Central memory CD4-positive, alpha-beta T cell (primary cell): Measurements from ENCODE around the gene TCF7L2.

ENCODE experiments used
- DNase-seq: peaks from one replicate; pipeline ENCODE4 v3.0.0; 2022

The TCF7L2 gene

DNA sequence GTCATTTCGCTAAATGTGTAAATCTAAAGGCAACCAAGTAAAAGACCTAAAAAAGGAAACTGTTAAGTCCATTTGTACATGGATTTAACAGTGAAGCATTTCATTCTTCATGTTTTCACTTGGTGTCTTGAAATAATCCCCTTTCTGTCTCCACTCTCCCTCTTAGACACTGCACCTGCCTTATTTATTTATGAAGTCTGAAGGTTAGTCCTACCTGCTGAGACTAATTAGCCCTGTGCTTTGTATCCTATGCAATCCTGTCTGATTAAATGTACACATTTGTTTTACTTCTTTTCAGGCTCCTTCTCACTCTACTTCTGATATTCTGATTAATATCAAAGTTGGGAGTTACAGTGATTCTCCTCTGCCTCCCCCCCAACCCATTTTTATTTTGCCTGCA is 1.9 kb upstream of the TCF7L2 start:
- DNase-seq = no peak

GRCh38 chr10:112949143-112949823 is 764 bp upstream of the TCF7L2 start:
- DNase-seq = no peak

DNA sequence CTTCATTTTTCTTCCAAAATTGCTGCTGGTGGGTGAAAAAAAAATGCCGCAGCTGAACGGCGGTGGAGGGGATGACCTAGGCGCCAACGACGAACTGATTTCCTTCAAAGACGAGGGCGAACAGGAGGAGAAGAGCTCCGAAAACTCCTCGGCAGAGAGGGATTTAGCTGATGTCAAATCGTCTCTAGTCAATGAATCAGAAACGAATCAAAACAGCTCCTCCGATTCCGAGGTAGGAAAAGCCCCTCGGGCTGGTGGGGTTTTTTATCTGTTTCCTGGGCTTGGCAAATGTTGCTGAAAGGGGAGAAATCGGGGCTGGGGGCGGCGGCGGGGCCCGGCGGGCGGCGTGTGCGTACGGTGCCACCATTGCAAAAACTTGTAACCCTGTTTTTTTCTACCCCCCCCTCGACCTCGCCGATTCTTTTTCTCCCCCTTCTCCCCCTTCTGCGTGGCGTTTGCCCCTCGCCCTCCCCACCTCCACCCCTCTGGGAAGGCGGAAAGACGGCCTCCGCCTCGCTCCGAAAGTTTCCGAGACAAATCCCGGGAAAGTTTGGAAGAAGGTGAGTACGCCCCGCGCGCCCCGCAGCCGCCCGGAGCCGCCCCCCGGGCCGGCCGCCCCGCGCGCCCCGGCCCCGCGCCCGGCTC is 789 bp downstream of the TCF7L2 start:
- DNase-seq = peak; percentile 8

DNA sequence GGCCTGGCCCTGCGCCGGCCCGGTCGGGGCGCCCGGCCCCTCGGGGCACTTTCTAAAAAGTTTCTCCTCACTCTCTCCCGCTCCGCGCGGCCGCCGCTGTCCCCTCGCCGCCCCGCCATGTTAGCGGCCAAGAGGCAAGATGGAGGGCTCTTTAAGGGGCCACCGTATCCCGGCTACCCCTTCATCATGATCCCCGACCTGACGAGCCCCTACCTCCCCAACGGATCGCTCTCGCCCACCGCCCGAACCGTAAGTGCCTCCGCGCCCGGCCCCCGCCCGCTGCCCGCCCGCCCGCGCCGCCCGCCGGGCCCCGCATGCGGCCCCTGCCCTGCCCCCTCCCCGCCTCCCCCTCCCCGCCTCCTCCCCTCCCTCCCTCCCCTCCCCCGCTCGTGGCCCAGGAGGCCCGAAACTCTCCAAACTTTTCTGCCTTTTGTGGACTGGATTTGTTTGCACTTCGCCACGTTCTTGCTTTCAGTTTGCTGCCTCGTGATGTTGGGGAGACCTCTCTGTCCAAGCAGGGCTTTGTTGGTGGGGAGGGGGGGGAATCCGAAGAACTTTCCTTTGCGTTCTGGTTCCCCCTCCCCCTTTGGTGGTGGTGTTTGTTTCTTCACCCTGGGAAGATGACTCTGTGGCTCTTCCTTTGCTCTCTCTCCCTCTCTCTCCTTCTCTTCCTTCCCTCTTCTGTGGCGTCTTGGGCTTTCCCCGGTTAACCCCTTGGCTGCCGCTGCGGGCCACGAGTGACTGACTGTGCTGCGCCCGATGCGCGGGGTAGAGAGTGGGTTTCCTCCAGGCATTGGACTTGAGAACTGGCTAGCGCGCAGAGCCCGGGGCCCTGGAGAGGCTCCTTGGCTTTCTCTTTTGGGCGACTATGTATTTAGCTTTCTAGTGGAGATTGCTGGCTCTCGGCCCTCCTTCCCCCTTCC is 1.6 kb downstream of the TCF7L2 start:
- DNase-seq = peak; percentile 33

- no peak for DNase-seq
Measured at GRCh38 chr10:112952282-112953173, 2.5 kb downstream of the TCF7L2 start.

GRCh38 chr10:112953174-112954159 is 3.4 kb downstream of the TCF7L2 start:
- DNase-seq = no peak

DNA sequence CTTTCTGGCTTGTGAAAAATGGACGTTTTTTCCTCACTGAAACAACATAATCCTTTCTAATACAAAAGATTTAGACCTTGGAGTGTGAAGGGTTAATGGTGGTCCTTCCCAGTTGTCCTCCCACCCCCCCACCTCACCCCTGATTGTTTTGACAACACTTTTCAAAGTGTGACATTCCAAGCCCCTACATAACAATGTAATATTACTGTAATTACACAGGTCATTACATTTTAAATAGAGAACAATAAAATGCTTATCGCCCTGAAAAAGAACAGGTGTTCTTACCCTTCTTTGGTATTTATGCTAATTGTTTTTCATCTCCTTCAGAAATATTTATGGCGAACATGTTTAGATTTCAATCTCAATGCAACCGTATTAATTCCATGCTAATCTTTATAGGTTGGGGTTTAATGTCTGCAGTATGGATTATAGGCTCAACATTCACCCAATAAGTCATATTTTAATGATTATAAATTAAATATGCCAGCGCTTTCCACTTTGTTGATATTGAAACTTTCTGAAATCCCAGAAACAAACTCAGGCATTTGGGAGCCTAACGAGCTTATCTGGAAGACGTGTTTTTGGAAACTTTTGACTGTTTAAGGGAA is 5.0 kb downstream of the TCF7L2 start:
- no peak for DNase-seq

- no peak for DNase-seq
Measured at GRCh38 chr10:112955582-112956421, 5.8 kb downstream of the TCF7L2 start.

DNA sequence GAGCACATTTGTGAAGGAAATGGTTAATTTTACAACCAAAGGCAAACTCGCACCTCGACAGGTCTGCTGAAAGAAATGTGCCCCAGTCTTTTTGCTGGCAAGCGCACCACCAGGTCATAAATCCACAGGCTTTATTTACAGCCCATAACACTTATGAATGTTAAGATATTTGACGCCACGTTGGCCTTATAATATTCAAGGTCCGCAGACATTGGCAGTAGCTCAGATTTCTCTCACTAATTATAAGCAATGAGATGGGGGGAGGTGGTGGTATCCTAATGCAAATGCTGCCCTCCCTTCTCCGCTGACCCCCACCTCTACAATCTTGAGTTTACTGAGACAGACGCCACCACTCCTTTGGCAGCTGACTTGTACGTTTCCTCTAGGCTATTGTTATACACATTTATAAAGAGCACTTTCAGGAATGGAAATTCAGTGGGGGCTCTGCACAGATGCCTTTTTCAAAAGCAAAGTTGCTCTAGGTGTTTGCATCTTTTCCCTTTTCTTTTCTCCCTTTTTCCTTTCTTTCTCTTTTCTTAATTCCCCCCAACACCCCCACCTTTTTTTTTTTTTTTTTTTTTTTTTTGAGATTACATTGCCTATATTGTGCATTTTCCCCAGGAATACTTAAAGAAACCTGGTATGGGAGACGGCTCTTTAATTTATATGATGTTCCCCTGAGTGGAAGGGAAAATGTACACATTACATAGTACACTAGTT is 6.7 kb downstream of the TCF7L2 start:
- no peak for DNase-seq

GRCh38 chr10:112957640-112958092 is 7.6 kb downstream of the TCF7L2 start:
- no peak for DNase-seq

DNA sequence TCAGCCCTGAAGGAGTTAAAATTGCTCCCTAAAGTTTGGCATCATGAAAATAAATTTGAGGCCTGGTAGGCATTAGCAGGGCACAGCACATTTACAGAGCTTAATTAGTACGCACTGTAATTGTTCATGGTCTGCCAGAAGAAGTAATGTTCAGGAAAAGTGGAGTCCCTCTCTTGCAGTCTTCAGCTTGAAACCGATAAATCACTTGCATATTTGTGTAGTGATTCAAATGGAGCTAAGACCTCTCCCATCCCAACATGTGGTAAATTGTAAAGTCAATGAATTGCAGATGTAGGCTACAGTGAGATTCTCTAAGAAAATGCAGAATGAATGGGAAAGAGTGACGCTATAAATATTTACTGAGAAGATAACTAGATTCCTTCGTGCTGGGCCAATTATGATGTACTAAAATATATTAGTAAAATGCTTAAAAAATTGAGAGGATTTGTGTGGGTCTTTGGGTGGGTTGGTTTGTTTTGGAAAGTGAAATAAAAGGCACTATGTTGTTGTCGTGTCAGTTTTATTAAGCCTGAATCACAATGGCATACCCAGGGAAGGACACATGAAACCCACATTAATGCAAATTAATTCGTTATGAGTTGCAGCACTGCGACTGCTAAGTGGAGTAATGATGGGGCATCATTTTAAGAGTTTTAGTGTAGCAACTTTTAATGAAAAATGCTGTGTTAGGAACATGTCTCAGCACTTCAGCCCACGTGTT is 8.4 kb downstream of the TCF7L2 start:
- no peak for DNase-seq

DNA sequence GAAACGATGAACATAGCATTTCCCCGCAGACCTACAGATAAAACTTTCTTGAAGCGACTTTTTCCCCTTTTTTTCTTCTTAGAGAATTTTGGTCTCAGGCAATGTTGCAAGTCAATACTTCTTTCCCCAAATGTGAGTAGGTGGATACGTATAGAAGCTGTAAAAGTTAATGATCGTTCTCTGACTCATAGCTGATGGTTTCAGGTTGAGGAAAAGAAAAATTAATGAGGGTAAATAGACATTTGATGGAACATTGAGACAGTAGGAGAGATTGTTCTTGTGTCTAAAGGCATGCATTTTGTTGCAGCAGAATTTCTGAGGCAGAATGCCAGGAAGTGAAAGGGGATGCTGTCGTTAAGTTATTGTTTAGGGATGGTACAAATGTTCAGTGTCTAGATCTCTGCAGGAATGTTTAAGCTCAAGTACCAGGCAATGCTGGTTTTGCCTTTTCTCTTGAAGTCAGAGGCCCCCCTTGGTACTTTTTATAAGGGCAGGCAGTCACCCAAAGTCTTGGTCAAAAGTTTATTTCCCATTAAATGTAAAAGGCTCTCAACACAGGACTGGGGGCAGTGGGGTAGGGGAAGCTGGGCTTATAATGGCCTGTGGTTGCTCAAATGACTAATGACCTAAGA is 9.3 kb downstream of the TCF7L2 start:
- no peak for DNase-seq

GRCh38 chr10:112960151-112960681 is 10.2 kb downstream of the TCF7L2 start:
- DNase-seq = no peak

DNA sequence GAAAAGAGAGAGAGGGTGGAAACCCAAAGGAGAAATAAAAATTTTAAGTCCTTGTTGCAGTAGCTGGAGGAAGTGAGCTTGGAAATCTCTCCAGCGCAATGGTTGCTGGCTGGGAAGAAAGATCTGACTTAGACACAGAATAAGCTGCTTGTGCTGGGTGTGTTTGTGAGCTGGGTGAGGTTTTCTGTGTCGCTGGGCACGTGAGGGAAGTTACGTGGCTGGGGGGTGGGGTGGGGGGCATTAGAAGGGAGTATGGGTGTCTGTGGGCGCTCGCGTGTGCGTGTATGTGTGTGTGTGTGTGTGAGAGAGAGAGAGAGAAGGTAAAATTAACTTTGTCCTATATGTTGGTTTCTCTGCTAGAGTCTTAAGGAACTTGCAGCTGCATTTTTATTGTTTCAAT is 11.6 kb downstream of the TCF7L2 start:
- DNase-seq = no peak

- no peak for DNase-seq
Measured at GRCh38 chr10:112962343-112962742, 12.3 kb downstream of the TCF7L2 start.

DNA sequence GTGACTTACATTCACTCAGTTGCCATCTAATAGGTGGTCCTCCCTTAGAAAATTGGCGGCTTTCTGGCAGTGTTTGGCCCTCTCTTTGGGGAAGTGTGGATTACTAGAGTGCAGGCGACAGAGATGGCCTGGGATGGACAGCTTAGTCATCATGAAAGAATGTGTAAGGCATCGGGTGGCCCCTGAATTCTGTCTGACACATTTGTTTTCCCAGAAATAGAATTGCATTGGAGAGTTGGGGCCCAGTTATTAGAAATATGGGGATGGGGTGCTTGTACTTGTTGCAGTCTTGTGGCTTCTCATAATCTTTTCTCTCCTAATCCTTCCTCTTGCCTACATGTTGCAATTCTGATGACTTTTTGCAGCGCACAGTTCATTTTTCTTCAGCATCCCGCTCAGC is 13.8 kb downstream of the TCF7L2 start:
- DNase-seq = no peak

DNA sequence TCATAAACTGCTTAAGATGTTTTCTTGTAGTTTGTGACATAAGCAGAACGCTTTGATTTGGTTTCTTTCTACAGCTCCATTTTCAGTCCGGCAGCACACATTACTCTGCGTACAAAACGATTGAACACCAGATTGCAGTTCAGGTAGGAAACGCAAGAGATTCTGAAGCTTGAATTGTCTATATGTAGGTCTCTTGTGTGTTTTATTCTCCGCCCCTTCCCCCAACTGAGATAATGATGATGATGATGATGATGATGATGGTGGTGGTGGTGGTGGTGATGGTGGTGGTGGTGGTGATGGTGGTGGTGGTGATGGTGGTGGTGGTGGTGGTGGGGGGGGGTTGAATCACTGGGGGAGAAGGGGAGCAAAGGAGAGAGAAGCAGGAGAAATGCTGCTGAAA is 14.4 kb downstream of the TCF7L2 start:
- DNase-seq = no peak
